Muscle of leg (tissue), 11 donors: ENCODE results near the gene HMCN2. TPM values are rescaled to one million over a fixed set of nuclear protein-coding genes. Genes with fewer than 3 reads are reported as not detected.

Experiments used
- DNase-seq: peaks from one replicate; pipeline ENCODE4 v3.0.0; 2013
- H3K27ac ChIP-seq: one replicate; pipeline ENCODE4 v1.5.1; 2013; ENCODE audit warnings: mild to moderate bottlenecking, low read length, control low read depth
- H3K27me3 ChIP-seq: one replicate; pipeline ENCODE4 v1.6.1; 2013; ENCODE audit warnings: low read length; ENCODE audit not compliant: control insufficient read depth, insufficient read depth
- H3K36me3 ChIP-seq: one replicate; pipeline ENCODE4 v1.6.1; 2013; ENCODE audit warnings: low read length; ENCODE audit not compliant: control insufficient read depth, insufficient read depth
- H3K4me1 ChIP-seq: one replicate; pipeline ENCODE4 v1.6.1; 2013; ENCODE audit warnings: low read length; ENCODE audit not compliant: control insufficient read depth, insufficient read depth
- H3K4me3 ChIP-seq: one replicate; pipeline ENCODE4 v1.5.1; 2013; ENCODE audit warnings: low read length, control low read depth
- H3K9me3 ChIP-seq: replicated peaks from 2 replicates; pipeline ENCODE4 v1.6.1; 2013; ENCODE audit warnings: low read depth, low read length; ENCODE audit not compliant: control insufficient read depth
- WGBS: methylation state at CpG from one replicate; pipeline ENCODE4 v1.1.5; 2013; ENCODE audit warnings: missing lambda C conversion rate; ENCODE audit not compliant: insufficient coverage; 5-methylcytosine and 5-hydroxymethylcytosine counted together
- polyA plus RNA-seq, 8 donors: library from polyadenylated mRNA; unstranded; fragments of 120-200 nt; gene quantifications; one replicate each; pipeline versions ENCODE4 v1.2.1 to v1.2.3, GENCODE V29; 2013; ENCODE audit warnings: inconsistent platforms in 1 of 8, low replicate concordance in 1 of 8; ENCODE audit not compliant: insufficient read length in 8 of 8, insufficient read depth in 1 of 8
- total RNA-seq: library from RNA; stranded (reverse); fragments of 120-200 nt; gene quantifications from one replicate; pipeline ENCODE4 v1.2.4, GENCODE V29; 2013

HMCN2 gene
- total and polyA plus RNA-seq, 9 donors: 2.8 to 7.7 (median 4.3) TPM

DNA sequence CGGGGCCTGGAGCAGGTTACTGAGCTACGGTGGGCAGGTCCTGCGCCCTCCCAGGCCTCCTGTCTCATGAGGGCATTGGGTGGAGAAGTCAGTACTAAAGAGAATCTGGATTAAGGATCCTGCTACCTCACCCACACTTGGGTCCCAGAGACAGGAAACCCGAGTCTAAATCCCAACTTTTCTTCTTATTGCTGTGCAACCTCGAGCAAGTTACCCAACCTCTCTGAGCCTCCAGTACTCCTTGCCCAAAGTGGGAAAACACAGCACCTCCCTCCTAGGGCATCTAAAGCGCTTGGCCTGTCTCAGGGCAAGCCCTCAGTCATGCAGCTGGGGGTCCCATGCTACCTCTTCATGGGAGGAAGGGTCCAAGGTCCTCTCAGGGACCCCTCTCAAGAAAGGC lies 207.4 kb downstream of the HMCN2 start:
- no peak overlapping the region for H3K4me3 ChIP-seq
- H3K27me3 ChIP-seq: peaks cover 97% of the 10 kb centered on the region
- peaks cover 9% of the 10 kb centered on the region for H3K36me3 ChIP-seq
- DNase-seq: no peak
- H3K27ac ChIP-seq: no peak overlapping the region
- no CpG with 5 or more reads among the region's 6 CpGs for WGBS
- no peaks in the 10 kb centered on the region for H3K9me3 ChIP-seq
- H3K4me1 ChIP-seq: no peaks in the 10 kb centered on the region

DNA sequence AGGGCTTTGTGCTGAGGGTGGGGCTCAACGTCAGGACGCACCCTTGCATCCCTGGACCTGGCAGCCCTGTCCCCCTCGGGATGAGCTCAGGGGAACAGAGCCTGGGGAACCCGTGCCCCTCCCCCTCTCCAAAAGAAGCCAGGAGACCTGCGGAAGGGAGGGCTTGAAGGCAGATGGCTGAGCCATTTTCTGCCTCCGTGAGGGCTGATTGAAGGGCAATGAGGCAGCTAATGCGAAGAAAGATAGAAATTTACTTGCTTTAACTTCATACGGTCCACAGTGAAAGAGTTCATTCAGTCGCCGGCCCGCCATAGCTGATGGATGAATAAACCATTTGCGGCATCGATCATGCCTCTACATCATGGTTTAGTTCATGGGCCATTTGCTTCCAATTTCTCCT lies 208.0 kb downstream of the HMCN2 start:
- H3K27ac ChIP-seq: no peak overlapping the region
- H3K4me3 ChIP-seq: no peak overlapping the region
- no peak for DNase-seq
- H3K9me3 ChIP-seq: no peaks in the 10 kb centered on the region
- no peaks in the 10 kb centered on the region for H3K4me1 ChIP-seq
- 52% methylated on average over 11 of the region's 13 CpGs for WGBS
- peaks cover 9% of the 10 kb centered on the region for H3K36me3 ChIP-seq
- peaks cover 97% of the 10 kb centered on the region for H3K27me3 ChIP-seq

DNA sequence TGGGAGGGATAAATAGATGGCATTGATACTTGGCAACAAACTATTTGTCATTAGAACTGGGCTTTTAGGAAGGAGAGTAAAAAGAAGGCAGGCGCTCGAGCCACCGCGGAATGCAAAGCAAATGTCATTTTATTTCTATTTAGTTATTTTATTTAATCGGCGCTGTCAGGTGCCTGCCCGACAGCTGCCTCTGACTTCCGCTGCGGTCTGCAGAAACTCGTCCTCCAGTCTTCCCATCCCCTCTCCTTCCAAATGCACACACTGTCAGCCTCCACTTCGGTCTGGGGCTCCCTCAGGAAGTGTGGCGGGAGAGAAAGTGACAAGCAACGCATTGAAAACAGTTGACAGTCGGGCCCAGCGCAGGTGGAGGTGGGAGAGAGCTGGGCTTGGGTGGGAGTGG lies 208.5 kb downstream of the HMCN2 start:
- Histone ChIP-seq H3K4me3 (no peak overlapping the region), H3K9me3 (no peaks in the 10 kb centered on the region), H3K27me3 (peaks cover 96% of the 10 kb centered on the region), H3K36me3 (peaks cover 9% of the 10 kb centered on the region), H3K4me1 (peaks cover 1% of the 10 kb centered on the region), H3K27ac (no peak overlapping the region)
- WGBS: 40% methylated on average over 2 of the region's 15 CpGs
- no peak for DNase-seq

- H3K36me3 ChIP-seq: peaks cover 8% of the 10 kb centered on the region
- H3K4me3 ChIP-seq: no peak overlapping the region
- peaks cover 4% of the 10 kb centered on the region for H3K4me1 ChIP-seq
- no peak overlapping the region for H3K27ac ChIP-seq
- DNase-seq: no peak
- H3K9me3 ChIP-seq: no peaks in the 10 kb centered on the region
- peaks cover 94% of the 10 kb centered on the region for H3K27me3 ChIP-seq
- 65% methylated on average over 4 of the region's 21 CpGs for WGBS
Observed at GRCh38 chr9:130476151-130476730, 210.7 kb downstream of the HMCN2 start.

DNA sequence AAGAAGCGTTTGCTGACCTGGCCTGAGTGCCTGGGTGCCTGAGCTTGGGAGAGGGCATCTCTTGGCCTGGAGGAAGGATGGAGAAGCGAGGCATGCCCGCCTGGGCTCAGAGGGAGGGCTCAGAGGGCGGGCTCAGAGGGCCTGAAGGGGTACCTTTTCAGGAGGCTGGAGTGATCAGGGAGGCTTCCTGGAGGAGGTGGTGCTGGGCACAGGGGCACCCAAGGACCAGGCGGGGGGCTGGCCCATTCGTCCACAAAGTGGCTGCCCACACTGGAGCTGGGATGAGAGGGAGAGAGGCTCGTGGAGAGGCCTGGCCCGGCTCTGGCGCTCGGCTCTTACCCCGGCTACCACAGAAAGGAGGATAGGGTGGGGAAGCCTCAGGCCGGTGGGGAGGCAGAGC lies 212.0 kb downstream of the HMCN2 start:
- WGBS: 92% methylated on average over 9 of the region's 12 CpGs
- H3K27me3 ChIP-seq: peaks cover 94% of the 10 kb centered on the region

DNA sequence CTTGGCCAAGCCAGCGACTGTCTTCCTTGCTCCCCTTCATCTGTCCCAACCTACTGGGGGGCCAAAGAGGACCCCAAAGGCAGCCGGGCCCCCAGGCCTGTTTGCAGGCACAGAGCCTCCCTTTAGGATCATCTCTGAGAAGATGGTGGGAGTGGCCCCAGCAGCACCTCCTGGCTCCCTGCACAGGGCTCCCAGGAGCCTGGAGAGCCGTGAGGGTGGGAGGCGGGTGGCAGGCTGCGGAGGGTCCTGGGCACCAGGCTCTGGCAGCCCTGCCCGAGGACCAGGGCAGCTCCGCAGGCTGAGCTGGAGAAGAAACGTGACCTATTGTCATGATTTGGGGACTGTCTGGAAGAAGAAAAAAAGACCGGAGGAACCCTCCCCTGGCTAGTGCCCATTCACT lies 212.6 kb downstream of the HMCN2 start:
- H3K36me3 ChIP-seq: peaks cover 8% of the 10 kb centered on the region
- H3K27ac ChIP-seq: no peak overlapping the region
- no peak for DNase-seq
- no peak overlapping the region for H3K4me3 ChIP-seq
- H3K9me3 ChIP-seq: no peaks in the 10 kb centered on the region
- H3K4me1 ChIP-seq: peaks cover 4% of the 10 kb centered on the region
- peaks cover 93% of the 10 kb centered on the region for H3K27me3 ChIP-seq
- WGBS: 81% methylated on average over 4 of the region's 9 CpGs

More for the DNA sequence above, 212.0 kb downstream of the HMCN2 start:
- no peaks in the 10 kb centered on the region for H3K9me3 ChIP-seq
- DNase-seq: no peak
- peaks cover 4% of the 10 kb centered on the region for H3K4me1 ChIP-seq
- no peak overlapping the region for H3K27ac ChIP-seq
- no peak overlapping the region for H3K4me3 ChIP-seq
- peaks cover 8% of the 10 kb centered on the region for H3K36me3 ChIP-seq

DNA sequence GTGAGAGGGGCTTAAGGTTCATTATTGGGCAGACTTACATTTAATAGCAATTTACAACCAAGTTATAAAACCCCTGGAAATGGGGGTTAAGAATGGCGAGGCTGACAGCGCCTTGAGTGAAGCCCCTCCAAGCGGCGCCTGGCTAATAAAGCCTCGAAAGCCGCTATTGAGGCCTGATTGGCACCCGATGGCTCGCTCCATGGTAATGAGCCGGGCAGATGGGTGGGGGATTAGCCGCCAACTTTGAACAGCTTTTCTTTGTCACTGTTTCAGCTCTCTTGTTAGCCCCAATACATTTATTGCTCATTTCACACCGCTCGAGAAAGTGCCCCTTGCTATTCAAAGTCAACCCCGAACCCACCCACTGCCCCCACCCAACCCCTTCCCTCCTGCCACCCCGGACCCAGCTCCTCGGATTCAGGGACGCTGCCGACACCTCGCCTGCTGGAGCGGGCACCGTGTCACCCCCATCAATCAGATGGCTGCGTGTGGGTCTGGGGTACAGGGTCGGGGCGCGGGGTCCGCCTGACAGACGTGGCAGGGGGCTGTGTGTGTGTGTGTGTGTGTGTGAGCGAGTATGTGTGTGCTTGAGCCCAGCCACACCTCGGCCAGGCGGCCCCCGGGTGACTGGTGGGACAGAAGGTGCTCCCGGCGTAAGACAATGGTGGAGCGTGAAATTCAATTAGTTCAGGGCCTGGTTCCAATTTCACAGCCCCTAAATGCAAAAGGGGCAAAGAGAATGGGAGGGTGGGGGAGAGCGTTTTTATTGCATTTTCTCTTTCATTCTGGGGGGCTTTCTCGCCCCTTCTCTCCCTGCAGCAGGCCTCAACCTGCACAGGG lies 213.4 kb downstream of the HMCN2 start:
- no peak overlapping the region for H3K4me3 ChIP-seq
- H3K27me3 ChIP-seq: peaks cover 94% of the 10 kb centered on the region
- H3K9me3 ChIP-seq: no peaks in the 10 kb centered on the region
- WGBS: 51% methylated on average over 20 of the region's 35 CpGs
- H3K4me1 ChIP-seq: peaks cover 4% of the 10 kb centered on the region
- peaks cover 8% of the 10 kb centered on the region for H3K36me3 ChIP-seq
- H3K27ac ChIP-seq: no peak overlapping the region
- no peak for DNase-seq

DNA sequence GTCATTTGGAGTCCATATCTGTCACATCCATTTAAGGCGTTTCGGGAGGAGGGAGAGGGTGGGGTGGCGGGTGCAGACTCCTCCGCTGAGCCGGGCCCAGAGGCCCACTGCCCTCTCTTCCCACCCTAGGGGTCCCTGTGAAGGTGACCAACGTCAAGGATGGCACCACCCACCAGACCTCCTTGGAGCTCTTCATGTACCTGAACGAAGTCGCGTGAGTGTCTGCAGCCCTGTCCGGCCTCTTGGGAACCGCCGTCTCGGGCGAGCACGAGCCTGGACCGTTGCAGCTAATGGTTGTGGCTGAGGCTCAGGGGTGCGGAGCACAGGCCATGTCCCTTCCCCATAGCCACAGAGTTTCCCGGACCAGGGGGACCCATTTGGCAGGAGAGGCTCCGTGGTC lies 214.0 kb downstream of the HMCN2 start:
- WGBS: 84% methylated on average over 11 of the region's 19 CpGs
- Histone ChIP-seq H3K27me3 (peaks cover 95% of the 10 kb centered on the region), H3K4me3 (no peak overlapping the region), H3K27ac (no peak overlapping the region), H3K36me3 (peaks cover 8% of the 10 kb centered on the region), H3K4me1 (peaks cover 4% of the 10 kb centered on the region), H3K9me3 (no peaks in the 10 kb centered on the region)
- DNase-seq: no peak

DNA sequence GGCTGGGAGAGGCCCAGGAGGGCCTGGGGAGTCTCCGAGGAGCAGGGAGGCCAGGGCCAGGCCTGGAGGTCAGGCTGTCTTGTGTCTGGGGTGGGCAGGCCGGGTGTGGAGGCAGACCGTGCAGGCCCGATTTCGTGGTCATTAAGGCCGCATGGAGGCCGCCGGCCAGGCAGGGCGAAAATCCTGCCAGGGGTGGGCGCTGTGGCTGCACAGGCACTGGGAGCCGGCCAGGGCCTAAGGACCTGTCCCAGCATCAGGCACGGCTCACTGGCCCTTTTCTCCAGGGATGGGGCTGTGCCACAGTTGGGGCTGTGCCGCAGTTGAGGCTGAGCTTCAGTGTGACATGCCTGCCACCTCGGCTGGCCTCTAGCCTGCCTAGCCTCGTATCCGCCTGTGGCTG lies 215.1 kb downstream of the HMCN2 start:
- no peak for DNase-seq
- Histone ChIP-seq H3K4me1 (peaks cover 4% of the 10 kb centered on the region), H3K27ac (no peak overlapping the region), H3K36me3 (peaks cover 8% of the 10 kb centered on the region), H3K4me3 (no peak overlapping the region), H3K27me3 (peaks cover 94% of the 10 kb centered on the region), H3K9me3 (no peaks in the 10 kb centered on the region)
- WGBS: 60% methylated on average over 16 of the region's 16 CpGs

GRCh38 chr9:130482463-130482862 lies 216.9 kb downstream of the HMCN2 start:
- no peak for DNase-seq
- Histone ChIP-seq H3K36me3 (peaks cover 4% of the 10 kb centered on the region), H3K9me3 (no peaks in the 10 kb centered on the region), H3K27me3 (peaks cover 85% of the 10 kb centered on the region), H3K4me1 (peaks cover 4% of the 10 kb centered on the region), H3K27ac (no peak overlapping the region), H3K4me3 (no peak overlapping the region)
- 44% methylated on average over 3 of the region's 5 CpGs for WGBS
